Stimulated activated naive CD8-positive, alpha-beta T cell treated with anti-CD3 and anti-CD28 coated beads, Interleukin-15, Interleukin-2, amounts not matched to agents 100 ng/mL and 50 ng/mL, for 24 hours (primary cell): Measurements from ENCODE around the gene KRTAP29-1.
"Not testable (repeated sequence)": the region's sequence is repeated elsewhere in the genome, so short reads cannot be mapped to it uniquely, and the experiment has no call there.

Experiments
- H3K27ac Mint-ChIP-seq: one replicate; pipeline ENCODE4 v1.8.0; 2021; ENCODE audit warnings: mild to moderate bottlenecking, mixed read lengths
- H3K27me3 Mint-ChIP-seq: one replicate; pipeline ENCODE4 v1.8.0; 2021; ENCODE audit warnings: mixed read lengths
- H3K36me3 Mint-ChIP-seq: one replicate; pipeline ENCODE4 v1.8.0; 2021; ENCODE audit warnings: low read depth, mixed read lengths
- H3K4me1 Mint-ChIP-seq: one replicate; pipeline ENCODE4 v1.8.0; 2021; ENCODE audit warnings: low read depth, mixed read lengths
- H3K4me3 Mint-ChIP-seq: one replicate; pipeline ENCODE4 v1.8.0; 2021; ENCODE audit warnings: mild to moderate bottlenecking, mixed read lengths
- H3K9me3 Mint-ChIP-seq: one replicate; pipeline ENCODE4 v1.8.0; 2021; ENCODE audit warnings: mixed read lengths

The KRTAP29-1 gene

DNA sequence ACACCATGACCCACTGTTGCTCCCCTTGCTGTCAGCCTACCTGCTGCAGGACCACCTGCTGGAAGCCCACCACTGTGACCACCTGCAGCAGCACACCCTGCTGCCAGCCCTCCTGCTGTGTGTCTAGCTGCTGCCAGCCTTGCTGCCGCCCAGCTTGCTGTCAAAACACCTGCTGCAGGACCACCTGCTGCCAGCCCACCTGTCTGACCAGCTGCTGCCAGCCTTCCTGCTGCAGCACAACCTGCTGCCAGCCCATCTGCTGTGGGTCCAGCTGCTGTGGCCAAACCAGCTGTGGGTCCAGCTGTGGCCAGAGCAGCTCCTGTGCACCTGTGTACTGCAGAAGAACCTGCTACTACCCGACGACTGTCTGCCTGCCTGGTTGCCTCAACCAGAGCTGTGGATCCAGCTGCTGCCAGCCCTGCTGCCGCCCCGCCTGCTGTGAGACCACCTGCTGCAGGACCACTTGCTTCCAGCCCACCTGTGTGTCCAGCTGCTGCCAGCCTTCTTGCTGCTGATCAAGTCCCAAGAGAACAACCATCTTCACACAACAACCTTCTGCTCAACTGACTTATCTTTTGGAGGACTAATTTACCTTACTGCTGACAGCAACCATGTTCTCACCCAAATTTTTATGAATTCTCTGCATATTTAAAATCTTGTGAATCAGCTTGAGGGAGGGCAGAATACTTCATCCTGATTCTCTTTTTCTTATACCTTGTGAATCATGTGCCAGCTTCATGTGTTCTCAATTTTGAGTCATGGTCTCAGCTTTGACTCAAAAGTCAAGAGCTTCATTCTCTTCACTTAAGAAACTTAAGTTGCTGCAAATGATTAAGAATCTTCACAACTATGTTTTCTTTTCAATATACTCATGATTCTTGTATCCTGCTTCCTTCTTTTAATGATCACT is 47.0 kb downstream of the KRTAP29-1 start, which contains the start of gene KRTAP9-9:
TSS of gene KRTAP9-9 (plus strand) at position 4 of the 910 bp plus-strand sequence.
- not testable (repeated sequence) for H3K27me3 Mint-ChIP-seq, H3K27ac Mint-ChIP-seq, H3K9me3 Mint-ChIP-seq, H3K4me1 Mint-ChIP-seq, H3K4me3 Mint-ChIP-seq, H3K36me3 Mint-ChIP-seq

- no peaks in the 10 kb centered on the region for H3K4me1 Mint-ChIP-seq
- H3K27ac Mint-ChIP-seq, result no peak overlapping the region
- H3K36me3 Mint-ChIP-seq, result no peaks in the 10 kb centered on the region
- H3K9me3 Mint-ChIP-seq, result no peaks in the 10 kb centered on the region
- peaks cover 9% of the 10 kb centered on the region for H3K27me3 Mint-ChIP-seq
- no peak overlapping the region for H3K4me3 Mint-ChIP-seq
Observed at GRCh38 chr17:41254861-41255260, 47.8 kb downstream of the KRTAP29-1 start.
